ENCODE results near the gene SPATA24.

DNA sequence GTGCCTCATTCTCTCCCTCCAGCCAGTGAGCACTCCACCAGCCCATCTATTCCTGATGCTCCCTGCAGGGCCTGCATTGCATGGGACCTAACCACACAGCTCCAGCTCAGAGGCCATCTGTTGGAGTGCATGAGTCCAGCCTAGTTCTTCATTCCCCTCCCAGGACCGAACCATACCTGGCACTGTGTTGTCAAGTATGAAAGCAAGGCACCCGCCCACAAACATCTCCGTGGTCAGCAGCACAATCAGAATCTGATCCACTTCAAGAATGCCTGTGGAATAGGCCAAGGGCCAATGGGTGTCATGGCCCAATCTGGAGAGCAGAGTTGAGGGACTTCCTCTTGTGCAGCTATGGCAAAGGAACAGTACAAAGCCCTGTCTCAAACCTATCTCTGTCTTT lies 26.7 kb downstream of the SPATA24 start:
- TF ChIP-seq CTCF (IDR thresholded peaks at IDR 0.05) (no peak), POLR2A (IDR thresholded peaks at IDR 0.05) (no peak), POLR2AphosphoS5 (IDR thresholded peaks at IDR 0.05) (no peak)
